Astrocyte of the spinal cord (primary cell): ENCODE data around the gene SERP2.

Experiments used
- DNase-seq: peaks from one replicate; pipeline ENCODE4 v3.0.0; 2011; ENCODE audit warnings: low read depth, low spot score
- H3K4me3 ChIP-seq: 2 replicates; pipeline ENCODE4 v1.5.1; 2011; ENCODE audit warnings: low read depth, mild to moderate bottlenecking, low read length, moderate library complexity
- CTCF ChIP-seq: IDR thresholded peaks from 2 replicates; pipeline ENCODE4 v1.5.1; 2012; ENCODE audit warnings: low read depth, mild to moderate bottlenecking, low read length, inconsistent platforms
- in situ Hi-C: cut with HindIII; loops from 2 replicates; pipeline ENCODE4 v1.10.0; 2017; ENCODE audit warnings: low sequenced_read_pairs

The SERP2 gene

GRCh38 chr13:44363631-44364344, 9.8 kb upstream of the SERP2 start:
- no peak overlapping the region for H3K4me3 ChIP-seq
- DNase-seq: no peak
- in situ Hi-C loops: no loop called here
- no peak for TF ChIP-seq CTCF

- TF ChIP-seq CTCF: no peak
- peak; percentile 50 for DNase-seq
- no peak overlapping the region for H3K4me3 ChIP-seq
- in situ Hi-C loops: no loop called here
Measured at GRCh38 chr13:44364345-44365000, 9.2 kb upstream of the SERP2 start.

- H3K4me3 ChIP-seq: no peak overlapping the region
- no peak for TF ChIP-seq CTCF
- peak; percentile 47 for DNase-seq
- in situ Hi-C loops: no loop called here
Measured at GRCh38 chr13:44365008-44365407, 8.6 kb upstream of the SERP2 start.

GRCh38 chr13:44365899-44366298, 7.7 kb upstream of the SERP2 start:
- no peak overlapping the region for H3K4me3 ChIP-seq
- TF ChIP-seq CTCF: no peak
- in situ Hi-C loops: no loop called here
- DNase-seq: no peak

GRCh38 chr13:44368062-44368591, 5.5 kb upstream of the SERP2 start:
- no peak overlapping the region for H3K4me3 ChIP-seq
- TF ChIP-seq CTCF: no peak
- DNase-seq: peak; percentile 64
- in situ Hi-C loops: no loop called here

- no peak for TF ChIP-seq CTCF
- in situ Hi-C loops: no loop called here
- no peak overlapping the region for H3K4me3 ChIP-seq
- no peak for DNase-seq
Measured at GRCh38 chr13:44368599-44369368, 4.8 kb upstream of the SERP2 start.
